Activated CD4-positive, alpha-beta T cell treated with anti-CD3 and anti-CD28 coated beads, Interleukin-2, amount 50 U/mL, for 16 hours (primary cell): ENCODE measurements around the gene CD72.
"Not testable (repeated sequence)": the region's sequence is repeated elsewhere in the genome, so short reads cannot be mapped to it uniquely, and the experiment has no call there.

Source experiments
- DNase-seq: peaks from one replicate; pipeline ENCODE4 v3.0.0-alpha.2; 2020

CD72 gene

DNA sequence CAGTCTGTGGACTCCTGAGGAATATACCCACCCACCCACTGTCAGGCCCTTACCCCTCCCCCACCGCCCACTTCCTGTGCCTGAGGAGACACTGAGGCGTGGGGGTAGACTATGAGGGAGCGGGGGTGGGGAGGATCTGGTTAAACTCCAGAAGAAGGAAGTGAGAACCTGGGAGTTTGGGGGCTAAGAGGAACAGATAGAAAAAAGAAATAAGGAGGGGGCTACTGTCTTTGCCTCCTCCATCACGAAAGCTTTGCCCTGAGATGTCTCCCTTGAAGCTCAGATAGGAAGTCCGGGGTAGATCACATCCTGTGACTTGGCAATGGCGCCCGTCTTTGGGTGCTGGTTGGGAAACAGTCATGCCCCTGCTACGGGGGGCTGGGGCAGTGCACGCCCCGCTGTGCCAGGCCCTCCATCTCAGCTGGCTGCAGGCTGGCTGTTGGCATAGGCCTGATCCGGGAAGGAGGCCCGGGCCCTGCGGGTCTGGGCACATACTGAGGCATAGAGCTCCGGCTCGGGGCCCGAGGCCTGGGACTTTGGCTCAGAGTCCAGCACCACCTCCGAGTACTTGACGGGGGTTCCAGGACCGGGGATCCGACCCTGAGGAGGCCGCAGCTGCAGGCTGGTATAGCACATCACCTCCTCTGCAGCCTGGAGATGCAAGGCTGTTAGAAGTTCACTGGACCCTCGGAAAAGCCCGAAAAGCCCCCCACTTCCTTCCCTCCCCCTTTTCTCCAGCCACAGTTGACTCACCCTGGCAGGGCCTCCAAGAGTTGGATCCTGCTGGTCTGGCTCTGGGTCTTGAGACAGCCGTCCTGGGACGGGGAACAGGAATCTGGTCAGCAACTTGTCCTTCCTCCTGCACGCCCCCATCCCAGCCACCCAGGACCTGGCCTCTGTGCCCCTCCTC lies 31.5 kb upstream of the CD72 start:
- DNase-seq, result peak; percentile 57

DNA sequence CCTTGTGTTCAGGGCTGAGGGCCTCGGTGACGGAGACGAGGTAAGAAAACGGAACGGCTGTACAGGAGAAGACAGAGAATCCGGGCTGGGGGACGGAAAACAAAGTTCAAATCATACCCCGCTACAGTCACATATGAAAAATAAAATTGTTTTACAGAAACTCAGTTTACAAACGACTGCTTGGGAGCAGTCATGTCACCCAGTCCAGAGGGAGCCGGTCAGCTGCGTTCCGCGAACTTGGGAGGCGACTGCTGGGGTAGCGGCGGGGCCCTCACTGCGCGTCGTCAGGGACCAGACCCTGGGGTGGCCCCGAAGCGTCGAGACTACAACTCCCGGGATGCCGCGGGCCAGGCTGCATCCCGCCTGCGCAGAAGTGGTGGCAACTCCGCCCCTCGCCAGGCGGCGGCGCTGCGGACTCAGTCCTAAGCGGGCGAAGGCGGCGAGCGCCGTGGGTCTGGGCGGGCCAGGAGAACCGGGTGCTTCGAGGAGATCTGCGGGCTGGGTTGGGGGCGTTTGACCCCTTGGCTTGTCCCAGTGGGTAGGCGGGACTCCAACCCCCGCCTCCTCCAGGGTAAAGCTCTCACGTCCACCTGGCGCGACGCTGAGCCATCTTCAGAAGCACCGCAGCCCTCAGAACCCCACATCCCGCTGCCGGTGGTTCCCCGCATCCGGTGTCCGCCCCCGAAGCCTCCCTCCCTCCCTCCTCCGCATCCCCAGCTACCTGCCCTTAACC lies 28.5 kb upstream of the CD72 start:
- DNase-seq, result peak; percentile 93

DNA sequence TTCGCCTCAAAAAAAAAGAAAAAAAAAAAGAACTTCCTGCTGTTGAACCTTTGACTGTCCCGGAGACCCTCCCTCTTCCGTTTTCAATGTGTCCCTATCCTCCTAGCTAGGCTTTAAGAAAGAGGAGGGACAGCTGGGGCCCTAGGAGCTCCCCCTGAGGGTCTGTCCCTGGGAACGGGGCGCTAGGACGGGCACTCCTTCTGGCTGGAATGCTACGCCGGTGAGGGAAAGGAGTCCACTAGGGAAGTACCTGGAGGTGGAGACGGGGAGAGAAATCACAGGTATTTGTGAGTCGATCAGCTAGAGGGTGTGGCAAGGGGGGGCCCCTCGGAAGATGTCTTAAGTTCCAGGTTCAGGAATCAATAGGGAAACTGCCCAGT lies 27.9 kb upstream of the CD72 start:
- DNase-seq, result no peak

DNA sequence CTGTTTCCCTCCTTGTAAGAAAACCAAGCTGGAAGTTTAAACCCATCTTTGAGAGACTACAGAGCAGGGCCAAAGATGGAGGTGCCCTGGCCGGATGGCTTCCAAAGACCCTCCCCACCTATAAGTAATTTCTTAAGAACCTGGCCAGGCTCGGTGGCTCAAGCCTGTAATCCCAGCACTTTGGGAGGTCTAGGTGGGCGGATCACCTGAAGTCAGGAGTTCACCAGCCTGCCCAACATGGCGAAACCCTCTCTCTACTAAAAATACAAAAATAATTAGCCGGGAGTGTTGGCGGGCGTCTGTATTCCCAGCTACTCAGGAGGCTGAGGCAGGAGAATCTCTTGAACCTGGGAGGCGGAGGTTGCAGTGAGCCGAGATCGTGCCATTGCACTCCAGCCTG lies 27.5 kb upstream of the CD72 start:
- DNase-seq, result not testable (repeated sequence)

DNA sequence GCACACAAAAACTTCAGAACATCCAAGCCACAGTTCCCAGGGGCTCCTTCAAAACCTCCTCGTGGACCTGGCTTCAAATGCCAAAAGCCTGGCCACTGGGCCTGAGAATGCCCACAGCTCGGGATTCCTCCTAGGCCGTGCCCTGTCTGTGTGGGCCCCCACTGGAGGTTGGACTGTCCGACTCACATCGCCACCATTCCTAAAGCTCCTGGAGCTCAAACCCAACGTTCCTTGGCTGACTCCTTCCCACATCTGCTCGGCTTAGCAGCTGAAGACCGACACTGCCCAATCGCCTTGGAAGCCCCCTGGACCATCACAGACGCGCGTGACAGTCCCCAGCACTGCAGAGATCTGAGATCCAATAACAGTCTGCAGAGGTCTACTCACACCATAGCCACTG lies 24.8 kb upstream of the CD72 start:
- DNase-seq, result no peak

DNA sequence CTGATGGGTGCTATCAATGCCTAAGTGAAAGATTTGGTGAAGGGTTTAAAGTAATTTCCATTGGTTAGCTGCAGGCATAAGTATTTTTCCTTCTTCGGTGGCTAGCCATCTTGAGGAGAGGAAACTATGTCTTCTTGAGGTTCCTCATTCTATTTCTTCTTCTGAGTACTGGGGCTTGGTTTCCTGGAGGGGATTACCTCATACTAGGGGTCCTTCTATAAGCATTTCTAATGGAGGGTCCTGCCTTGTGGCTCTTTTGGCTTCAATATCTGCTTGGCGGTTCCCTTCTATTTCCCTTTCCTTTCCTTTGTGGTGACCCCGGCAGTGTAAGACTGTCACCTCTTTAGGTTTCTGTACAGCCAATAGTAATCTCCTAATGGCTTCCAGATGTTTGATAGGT lies 23.3 kb upstream of the CD72 start:
- not testable (repeated sequence) for DNase-seq

DNA sequence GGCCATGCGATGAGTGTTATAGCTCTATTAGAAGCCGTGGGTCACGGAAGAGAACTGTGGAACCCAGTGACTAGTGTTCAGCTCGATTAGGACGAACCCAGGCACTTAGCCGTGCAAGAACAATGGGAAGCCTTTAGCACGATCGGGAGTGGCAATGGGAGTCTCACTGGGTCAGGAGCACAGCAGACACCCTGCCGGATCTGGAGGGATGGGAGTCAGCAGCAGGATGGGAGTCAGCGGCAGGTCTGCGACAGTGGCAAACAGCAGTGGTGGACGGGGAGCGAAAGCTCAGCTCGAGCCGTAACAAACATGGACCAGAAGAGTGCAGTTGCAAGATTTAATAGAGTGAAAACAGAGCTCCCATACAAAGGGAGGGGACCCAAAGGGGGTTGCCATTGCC lies 22.2 kb upstream of the CD72 start:
- not testable (repeated sequence) for DNase-seq

DNA sequence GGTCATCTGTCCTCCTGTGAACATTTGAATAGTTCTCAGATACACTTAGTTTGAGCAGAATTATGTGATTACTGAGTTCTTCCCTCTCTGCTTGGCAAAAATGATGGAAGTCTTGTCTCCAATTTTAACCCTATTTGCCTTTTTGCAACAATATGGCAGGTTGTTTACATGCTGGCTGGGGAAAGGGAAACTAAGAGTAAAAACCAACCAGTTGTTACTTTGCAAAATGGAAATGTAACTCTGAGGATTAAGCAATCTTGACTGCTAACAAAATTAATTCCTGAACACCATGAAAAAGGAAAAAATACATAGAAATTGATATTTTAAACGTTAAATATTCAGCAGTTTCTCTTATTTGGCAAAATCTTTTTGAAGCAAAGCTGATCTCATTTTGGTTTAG lies 21.4 kb upstream of the CD72 start:
- no peak for DNase-seq

DNA sequence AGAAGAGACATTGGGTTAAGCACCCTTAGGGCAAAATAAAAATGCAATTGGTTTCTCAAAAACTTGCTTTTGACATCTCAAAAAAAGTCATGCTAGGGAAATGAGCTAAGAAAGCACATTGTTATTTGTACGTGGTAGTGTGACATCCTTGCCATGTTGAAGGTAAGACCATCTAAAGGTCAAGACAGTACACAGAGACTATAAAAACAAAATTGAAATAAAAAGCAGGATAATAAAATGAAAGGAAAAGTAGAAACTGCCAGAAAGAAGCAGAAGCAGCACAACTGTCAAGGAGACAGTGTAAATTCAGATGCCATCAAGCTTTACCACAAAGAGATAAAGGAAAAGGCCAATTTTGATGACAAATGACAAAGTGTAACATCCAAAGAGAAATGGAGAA lies 21.0 kb upstream of the CD72 start:
- DNase-seq, result not testable (repeated sequence)

DNA sequence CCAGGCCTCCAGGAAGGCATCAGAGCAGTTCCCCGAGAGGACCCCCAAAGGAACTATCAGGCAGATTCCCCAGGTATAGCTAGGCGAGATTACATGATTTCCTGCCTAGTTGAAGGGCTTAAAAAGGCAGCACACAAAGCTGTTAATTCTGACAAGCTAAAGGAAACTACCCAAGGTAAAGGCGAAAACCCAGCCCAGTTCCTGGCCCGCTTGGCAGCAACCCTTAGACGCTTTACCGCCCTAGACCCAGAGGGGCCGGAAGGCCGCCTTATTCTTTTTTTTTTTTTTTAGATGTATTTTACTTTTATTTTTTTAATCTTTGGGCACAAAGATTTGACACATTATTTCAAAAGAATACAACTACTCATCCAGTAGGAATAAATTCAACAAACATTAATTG lies 20.5 kb upstream of the CD72 start:
- not testable (repeated sequence) for DNase-seq

DNA sequence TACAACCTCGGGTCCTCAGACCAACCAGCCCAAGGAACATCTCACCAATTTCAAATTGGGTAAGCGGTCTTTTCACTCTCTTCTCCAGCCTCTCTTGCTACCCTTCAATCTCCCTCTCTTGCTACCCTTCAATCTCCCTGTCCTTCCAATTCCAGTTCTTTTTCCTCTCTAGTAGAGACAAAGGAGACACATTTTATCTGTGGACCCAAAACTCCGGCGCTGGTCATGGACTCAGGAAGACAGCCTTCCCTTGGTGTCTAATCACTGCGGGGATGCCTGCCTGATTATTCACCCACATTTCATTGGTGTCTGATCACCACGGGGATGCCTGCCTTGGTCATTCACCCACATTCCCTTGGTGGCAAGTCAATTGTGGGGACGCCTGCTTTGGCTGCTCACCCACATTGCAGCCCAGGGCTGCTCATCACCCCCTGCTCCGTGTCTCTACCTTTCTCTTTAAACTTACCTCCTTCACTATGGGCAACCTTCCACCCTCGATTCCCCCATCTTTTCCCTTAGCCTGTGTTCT lies 19.3 kb upstream of the CD72 start:
- DNase-seq, result not testable (repeated sequence)

DNA sequence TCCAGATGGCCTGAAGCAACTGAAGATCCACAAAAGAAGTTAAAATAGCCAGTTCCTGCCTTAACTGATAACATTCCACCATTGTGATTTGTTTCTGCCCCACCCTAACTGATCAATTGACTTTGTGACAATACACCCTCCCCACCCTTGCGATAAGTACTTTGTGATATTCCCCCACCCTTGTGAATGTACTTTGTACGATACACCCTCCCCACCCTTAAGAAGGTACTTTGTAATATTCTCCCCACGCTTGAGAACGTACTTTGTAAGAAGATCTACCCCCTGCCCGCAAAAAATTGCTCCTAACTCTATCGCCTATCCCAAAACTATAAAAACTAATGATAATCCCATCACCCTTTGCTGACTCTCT lies 18.6 kb upstream of the CD72 start:
- DNase-seq, result not testable (repeated sequence)

DNA sequence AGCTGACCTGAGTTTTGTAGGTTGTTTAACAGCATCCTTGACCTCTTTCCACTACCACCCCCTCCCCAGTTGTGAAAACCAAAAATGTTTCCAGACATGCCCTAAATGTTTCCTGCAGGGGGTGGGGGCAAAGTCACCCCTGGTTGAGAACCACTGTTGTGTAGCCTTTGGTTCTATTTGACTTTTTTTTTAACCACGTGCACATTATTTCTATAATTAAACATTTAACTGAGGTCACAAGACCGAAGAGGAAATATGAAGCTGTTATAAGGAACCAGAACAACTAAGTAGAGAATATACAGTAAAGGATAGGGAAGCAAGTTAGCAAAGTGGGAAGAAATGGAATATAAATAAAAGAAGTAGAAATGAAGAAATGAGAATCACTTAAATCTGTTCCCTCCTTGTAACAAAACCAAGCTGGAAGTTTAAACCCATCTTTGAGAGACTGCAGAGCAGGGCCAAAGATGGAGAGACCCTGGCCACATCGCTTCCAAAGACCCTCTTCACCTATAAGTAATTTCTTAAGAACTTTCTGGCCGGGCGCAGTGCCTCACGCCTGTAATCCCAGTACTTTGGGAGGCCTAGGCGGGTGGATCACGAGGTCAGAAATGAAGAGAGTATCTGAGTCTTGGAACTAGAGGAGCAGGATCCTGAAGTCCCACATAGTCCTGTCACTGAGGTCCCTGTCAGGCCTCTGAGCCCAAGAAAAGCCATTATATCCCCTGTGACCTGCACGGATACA lies 18.1 kb upstream of the CD72 start:
- DNase-seq, result no peak

DNA sequence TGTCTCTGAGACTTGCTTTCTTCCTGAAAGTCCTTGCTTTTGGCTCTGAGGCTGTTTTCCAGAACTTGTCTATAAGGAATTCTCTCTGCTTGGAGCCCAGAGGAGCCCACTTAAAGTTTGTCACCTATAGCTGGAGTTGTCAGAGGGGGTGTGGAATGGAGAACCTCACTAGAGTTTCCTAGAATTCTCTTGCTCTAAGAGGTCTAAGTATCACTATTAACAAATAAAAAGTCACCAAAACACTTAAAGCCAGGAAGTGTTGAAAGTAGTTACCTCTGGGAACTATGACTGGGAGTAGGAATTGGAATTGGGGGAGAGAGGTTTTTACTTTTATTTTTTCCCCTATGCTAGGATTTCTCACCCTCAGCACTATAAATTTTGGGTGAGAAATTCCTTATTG lies 17.5 kb upstream of the CD72 start:
- no peak for DNase-seq

DNA sequence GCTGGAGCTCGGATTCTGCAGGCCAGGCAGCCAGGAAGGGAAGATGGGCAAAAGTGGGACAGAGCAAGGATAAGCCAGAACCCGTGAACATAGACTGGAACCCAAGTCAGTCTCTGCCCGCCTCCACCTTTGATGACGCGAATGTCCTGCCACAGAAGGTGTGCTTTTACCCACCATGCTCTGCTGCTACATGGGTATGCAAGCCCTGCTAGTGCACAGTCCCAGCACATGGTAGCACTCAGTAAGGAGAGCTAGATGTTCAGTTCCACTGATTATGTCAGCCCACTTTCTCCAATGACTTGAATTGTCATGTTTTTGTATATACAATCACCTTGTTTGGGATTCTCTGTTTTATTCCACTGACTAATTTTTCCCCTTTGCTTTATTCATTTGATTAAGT lies 11.4 kb upstream of the CD72 start:
- DNase-seq, result no peak

DNA sequence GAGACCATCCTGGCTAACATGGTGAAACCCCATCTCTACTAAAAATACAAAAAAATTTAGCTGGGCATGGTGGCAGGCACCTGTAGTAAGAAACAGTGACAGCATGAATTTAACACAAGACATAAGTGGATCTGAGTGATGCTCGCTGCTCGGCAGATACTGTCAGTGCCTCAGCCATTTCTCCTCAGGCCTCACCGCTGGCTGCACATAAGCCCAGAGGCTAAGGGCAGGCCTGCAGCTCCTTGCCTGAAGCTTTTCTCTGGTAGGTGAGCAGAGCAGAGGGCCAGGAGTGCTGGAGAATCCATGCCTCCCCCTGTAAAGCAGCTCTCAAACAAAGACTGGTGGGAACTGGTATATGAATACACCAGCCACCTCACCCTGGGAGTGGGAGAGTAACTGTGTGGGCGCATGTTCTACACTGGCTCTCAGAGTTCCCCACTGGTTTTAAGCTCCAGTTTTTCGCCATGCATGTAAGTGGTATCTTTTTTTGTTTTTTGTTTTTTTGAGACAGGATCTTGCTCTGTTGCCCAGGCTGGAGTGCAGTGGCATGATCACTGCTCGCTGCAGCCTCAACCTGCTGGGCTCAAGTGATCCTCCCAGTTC lies 10.3 kb upstream of the CD72 start:
- DNase-seq, result no peak

DNA sequence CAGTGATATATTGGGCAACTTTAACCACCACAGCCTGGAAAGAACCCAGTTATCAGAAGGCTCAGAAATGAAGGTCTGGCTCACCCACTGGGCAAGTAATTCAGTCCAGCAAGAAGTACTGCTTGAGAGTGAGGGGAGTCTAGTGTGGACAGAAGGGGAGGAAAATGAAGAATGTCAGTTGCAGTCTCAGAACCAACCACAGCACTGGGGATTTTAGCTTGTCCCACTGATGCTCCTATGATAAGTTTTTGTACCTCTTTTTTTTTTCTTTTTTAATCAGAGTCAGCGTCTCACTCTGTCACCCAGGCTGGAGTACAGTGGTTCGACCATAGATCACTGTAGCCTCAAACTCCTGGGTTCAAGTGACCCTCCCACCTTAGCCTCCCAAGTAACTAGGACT lies 9.4 kb upstream of the CD72 start:
- no peak for DNase-seq

DNA sequence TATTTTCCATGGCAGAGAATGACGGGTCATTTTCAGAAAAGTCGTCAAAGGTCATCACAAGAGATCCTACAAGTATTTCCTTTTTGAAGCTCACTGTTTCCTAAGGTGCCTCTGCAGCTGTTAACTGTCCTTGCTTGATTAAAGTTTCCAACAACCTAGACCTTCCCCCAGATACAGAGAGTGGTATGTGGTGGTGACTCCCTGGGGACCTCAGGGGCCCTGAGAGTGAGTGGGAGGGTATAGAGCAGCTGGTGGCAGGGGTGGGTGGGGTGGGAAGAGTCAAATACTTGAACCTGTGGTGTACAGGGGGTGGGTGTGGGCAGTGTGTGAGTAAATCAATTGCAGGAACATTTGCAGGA lies 1.6 kb upstream of the CD72 start:
- DNase-seq, result no peak

DNA sequence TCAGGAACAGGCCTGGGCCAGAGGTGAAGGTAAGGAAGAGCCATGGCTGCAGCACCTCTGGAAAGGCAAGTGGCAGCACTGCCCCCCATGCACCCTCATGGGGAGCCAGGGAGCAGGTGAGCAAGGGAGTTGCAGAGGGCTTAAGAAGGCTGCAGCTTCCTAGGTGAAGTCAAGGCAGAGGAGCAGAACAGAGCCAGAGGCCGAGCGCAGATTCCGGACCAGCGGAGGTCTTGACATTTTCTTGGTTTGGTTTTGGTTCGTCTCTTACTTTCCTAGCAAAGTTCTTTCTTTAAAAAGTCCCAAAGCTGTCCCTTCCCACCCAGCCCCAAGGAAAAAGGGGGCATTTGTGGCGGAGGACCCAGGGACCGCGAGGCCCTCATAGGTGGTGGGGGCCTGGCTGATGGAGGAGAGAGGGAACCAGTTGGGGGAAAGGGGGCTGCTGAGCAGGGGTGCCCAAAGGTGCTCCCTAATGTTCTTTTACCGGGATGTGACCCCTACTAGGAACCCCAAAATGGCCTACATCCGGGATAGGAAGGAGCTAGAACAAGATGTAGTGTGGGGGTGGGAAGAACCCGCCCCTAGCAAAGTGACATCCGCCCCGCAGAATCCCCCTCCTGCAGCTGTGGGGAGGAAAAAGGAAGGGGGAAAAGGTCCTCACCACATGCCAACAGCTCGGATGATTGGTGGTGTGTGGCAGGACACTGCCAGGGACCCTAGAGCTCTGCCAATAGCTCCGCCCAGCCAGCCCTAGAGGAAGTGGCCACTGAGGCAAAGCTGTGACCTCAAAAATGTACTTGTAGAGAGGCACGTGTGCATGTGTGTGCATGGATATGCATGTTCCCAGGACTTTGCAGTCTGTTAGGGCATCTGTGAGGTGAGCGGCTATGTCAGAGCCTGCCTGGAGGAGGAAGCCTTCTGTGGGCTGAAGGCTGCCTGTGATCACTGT lies 914 bp upstream of the CD72 start:
- peak; percentile 50 for DNase-seq

DNA sequence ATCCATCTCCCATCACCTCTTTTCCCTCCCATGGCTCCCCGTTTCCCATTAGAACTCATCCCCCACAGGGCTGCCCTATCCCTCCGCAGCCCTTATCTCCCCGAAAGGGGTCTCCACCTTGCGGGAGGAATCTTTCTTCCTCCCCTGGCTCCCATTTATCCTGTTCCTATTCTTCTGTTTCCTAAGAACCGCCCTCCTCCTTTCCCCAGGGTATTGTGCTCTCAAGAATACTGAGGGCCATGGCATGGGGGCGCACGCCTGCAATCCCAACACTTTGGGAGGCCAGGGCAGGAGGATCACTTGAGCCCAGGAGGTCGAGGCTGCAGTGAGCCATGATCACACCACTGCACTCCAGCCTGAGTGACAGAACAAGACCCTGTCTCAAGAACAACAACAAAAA lies 665 bp downstream of the CD72 start:
- no peak for DNase-seq

DNA sequence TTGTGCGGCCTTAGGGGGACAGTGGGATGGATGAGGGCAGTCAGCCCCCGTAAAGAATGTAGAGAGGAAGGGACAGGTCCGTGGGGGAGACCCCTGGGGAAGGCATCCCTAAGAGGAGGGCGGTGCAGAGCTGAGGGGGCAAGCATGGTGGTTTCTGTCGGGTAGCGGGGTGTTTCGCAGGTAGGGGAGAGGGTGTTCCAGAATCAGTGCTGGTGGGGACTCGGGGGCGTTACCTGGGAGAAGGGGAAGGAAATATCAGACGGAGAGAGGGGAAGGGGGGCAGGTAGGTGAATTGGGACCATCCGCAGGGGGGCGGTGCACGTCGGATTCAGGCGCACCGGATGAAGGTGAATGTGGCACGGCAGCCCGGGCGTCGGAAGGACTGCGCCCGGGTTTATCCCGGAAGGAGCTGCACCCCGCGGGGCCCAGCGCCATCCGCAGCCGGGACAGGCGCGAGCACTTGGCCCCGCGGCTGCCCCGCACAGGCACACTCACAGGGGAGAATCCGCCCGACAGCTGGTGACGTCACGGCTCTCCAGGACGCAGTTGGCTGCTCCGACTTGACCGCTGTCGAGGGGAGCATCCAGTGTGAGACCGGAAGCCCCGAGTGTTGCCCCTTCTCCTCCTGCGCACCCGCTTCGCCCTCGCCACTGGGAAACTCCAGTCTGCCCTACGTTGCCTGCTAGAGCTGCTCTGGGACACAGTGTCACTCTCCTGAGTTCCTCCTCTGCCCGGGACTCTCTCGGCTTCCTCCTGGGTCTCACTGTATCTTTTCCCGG lies 1.3 kb downstream of the CD72 start:
- DNase-seq, result peak; percentile 72
